ENCODE data around the gene GLIPR1L2. TPM values are rescaled to one million over a fixed set of nuclear protein-coding genes. Genes with fewer than 3 reads are reported as not detected.
A peak's percentile ranks its signal among the peaks of the same experiment; 100 is the strongest.

The GLIPR1L2 gene
- total RNA-seq, 1 donor from 2014 or later, result 0.25 TPM

DNA sequence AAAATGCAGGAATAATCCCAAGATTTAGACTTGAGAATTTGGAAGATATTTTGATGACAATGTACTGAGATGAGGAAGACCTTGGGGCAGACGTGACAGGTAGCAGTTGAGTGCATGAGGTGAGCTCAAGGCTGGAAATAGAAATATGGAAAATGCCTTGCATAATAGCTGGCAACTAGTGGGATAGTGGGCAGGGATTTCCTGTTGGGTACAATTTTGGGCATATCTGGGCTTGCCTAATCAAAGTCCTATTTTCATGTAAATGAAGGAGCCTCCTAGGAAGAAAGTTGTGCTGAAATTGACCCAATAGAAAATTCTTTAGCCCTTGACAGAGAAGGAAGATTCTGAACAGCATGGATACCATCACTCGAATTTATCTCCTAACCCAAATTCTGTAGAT lies 83.2 kb downstream of the GLIPR1L2 start:
- H3K27ac Mint-ChIP-seq (ENCODE audit: unreplicated experiment), result no peak overlapping the region
- H3K9me3 ChIP-seq (ENCODE audit: insufficient read depth, low read depth, low read length), result no peaks in the 10 kb centered on the region
- H3K36me3 Mint-ChIP-seq (ENCODE audit: low read depth, unreplicated experiment), result no peaks in the 10 kb centered on the region
- H3K27me3 Mint-ChIP-seq (ENCODE audit: low read depth, unreplicated experiment), result no peaks in the 10 kb centered on the region
- H3K36me3 ChIP-seq (ENCODE audit: insufficient read depth, low read length), result no peaks in the 10 kb centered on the region
- peaks cover 3% of the 10 kb centered on the region for H3K4me1 Mint-ChIP-seq (ENCODE audit: low read depth, unreplicated experiment)
- H3K4me1 ChIP-seq (ENCODE audit: insufficient read depth, low read length), result no peaks in the 10 kb centered on the region
- no peak overlapping the region for H3K4me2 ChIP-seq (ENCODE audit: low read length)
- no peaks in the 10 kb centered on the region for H4K20me1 ChIP-seq (ENCODE audit: insufficient read depth, low read length)
- TF ChIP-seq, protein P1, sequence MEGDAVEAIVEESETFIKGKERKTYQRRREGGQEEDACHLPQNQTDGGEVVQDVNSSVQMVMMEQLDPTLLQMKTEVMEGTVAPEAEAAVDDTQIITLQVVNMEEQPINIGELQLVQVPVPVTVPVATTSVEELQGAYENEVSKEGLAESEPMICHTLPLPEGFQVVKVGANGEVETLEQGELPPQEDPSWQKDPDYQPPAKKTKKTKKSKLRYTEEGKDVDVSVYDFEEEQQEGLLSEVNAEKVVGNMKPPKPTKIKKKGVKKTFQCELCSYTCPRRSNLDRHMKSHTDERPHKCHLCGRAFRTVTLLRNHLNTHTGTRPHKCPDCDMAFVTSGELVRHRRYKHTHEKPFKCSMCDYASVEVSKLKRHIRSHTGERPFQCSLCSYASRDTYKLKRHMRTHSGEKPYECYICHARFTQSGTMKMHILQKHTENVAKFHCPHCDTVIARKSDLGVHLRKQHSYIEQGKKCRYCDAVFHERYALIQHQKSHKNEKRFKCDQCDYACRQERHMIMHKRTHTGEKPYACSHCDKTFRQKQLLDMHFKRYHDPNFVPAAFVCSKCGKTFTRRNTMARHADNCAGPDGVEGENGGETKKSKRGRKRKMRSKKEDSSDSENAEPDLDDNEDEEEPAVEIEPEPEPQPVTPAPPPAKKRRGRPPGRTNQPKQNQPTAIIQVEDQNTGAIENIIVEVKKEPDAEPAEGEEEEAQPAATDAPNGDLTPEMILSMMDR (IDR thresholded peaks at IDR 0.05; ENCODE audit: insufficient read depth, low read depth, low read length), result no peak
- no peak for TF ChIP-seq EZH2 (IDR thresholded peaks at IDR 0.05; ENCODE audit: insufficient read depth, low read length)
- no peaks in the 10 kb centered on the region for H3K79me2 ChIP-seq (ENCODE audit: insufficient read depth, low read length)
- H3K27me3 ChIP-seq (ENCODE audit: insufficient read depth, low read length), result no peaks in the 10 kb centered on the region
- DNase-seq (ENCODE audit: low read depth) (no peak), FAIRE-seq (no peak)
- H3K27ac ChIP-seq (ENCODE audit: low read depth, low read length), result no peak overlapping the region
- peaks cover 3% of the 10 kb centered on the region for H3K9me3 Mint-ChIP-seq (ENCODE audit: unreplicated experiment)
- H3K4me3 Mint-ChIP-seq (ENCODE audit: unreplicated experiment), result no peak overlapping the region
- H2AFZ ChIP-seq (ENCODE audit: low read depth, low read length), result no peak overlapping the region
- no peak overlapping the region for H3K9ac ChIP-seq (ENCODE audit: low read length)
- H3K4me3 ChIP-seq (ENCODE audit: insufficient read depth, low read depth, low read length), result no peak overlapping the region

- Histone ChIP-seq H3K4me1 (ENCODE audit: insufficient read depth, low read length) (peaks cover 7% of the 10 kb centered on the region), H3K27me3 (ENCODE audit: insufficient read depth, low read length) (no peaks in the 10 kb centered on the region), H2AFZ (ENCODE audit: low read depth, low read length) (no peak overlapping the region), H3K9me3 (ENCODE audit: insufficient read depth, low read depth, low read length) (no peaks in the 10 kb centered on the region), H4K20me1 (ENCODE audit: insufficient read depth, low read length) (no peaks in the 10 kb centered on the region), H3K27ac (ENCODE audit: low read depth, low read length) (no peak overlapping the region), H3K36me3 (ENCODE audit: insufficient read depth, low read length) (no peaks in the 10 kb centered on the region), H3K4me3 (ENCODE audit: insufficient read depth, low read depth, low read length) (no peak overlapping the region), H3K4me2 (ENCODE audit: low read length) (no peak overlapping the region), H3K9ac (ENCODE audit: low read length) (no peak overlapping the region), H3K79me2 (ENCODE audit: insufficient read depth, low read length) (peaks cover 3% of the 10 kb centered on the region)
- H3K4me1 Mint-ChIP-seq (ENCODE audit: low read depth, unreplicated experiment), result peaks cover 13% of the 10 kb centered on the region
- DNase-seq (ENCODE audit: low read depth), result no peak
- H3K9me3 Mint-ChIP-seq (ENCODE audit: unreplicated experiment), result no peaks in the 10 kb centered on the region
- no peaks in the 10 kb centered on the region for H3K36me3 Mint-ChIP-seq (ENCODE audit: low read depth, unreplicated experiment)
- no peak overlapping the region for H3K27ac Mint-ChIP-seq (ENCODE audit: unreplicated experiment)
- H3K4me3 Mint-ChIP-seq (ENCODE audit: unreplicated experiment), result no peak overlapping the region
- no peaks in the 10 kb centered on the region for H3K27me3 Mint-ChIP-seq (ENCODE audit: low read depth, unreplicated experiment)
- no peak for FAIRE-seq
- no peak for TF ChIP-seq EZH2 (IDR thresholded peaks at IDR 0.05; ENCODE audit: insufficient read depth, low read length)
- TF ChIP-seq, protein P1 (IDR thresholded peaks at IDR 0.05; ENCODE audit: insufficient read depth, low read depth, low read length), result no peak
Measured at GRCh38 chr12:75476071-75476470, 85.2 kb downstream of the GLIPR1L2 start.

- H3K36me3 Mint-ChIP-seq (ENCODE audit: low read depth, unreplicated experiment), result no peaks in the 10 kb centered on the region
- no peak overlapping the region for H3K4me2 ChIP-seq (ENCODE audit: low read length)
- no peak for DNase-seq (ENCODE audit: low read depth)
Measured at GRCh38 chr12:75477137-75477536, 86.2 kb downstream of the GLIPR1L2 start.

More at GRCh38 chr12:75477137-75477536, 86.2 kb downstream of the GLIPR1L2 start:
- TF ChIP-seq, protein P1 (IDR thresholded peaks at IDR 0.05; ENCODE audit: insufficient read depth, low read depth, low read length), result no peak
- no peak for TF ChIP-seq EZH2 (IDR thresholded peaks at IDR 0.05; ENCODE audit: insufficient read depth, low read length)
- no peak overlapping the region for H3K4me3 ChIP-seq (ENCODE audit: insufficient read depth, low read depth, low read length)
- peak; percentile 54 for FAIRE-seq
- Mint-ChIP-seq H3K27me3 (ENCODE audit: low read depth, unreplicated experiment) (no peaks in the 10 kb centered on the region), H3K4me3 (ENCODE audit: unreplicated experiment) (no peak overlapping the region), H3K9me3 (ENCODE audit: unreplicated experiment) (no peaks in the 10 kb centered on the region), H3K27ac (ENCODE audit: unreplicated experiment) (no peak overlapping the region), H3K4me1 (ENCODE audit: low read depth, unreplicated experiment) (peaks cover 18% of the 10 kb centered on the region)
- peaks cover 14% of the 10 kb centered on the region for H3K79me2 ChIP-seq (ENCODE audit: insufficient read depth, low read length)
- no peaks in the 10 kb centered on the region for H3K36me3 ChIP-seq (ENCODE audit: insufficient read depth, low read length)
- H3K27ac ChIP-seq (ENCODE audit: low read depth, low read length), result no peak overlapping the region
- peaks cover 2% of the 10 kb centered on the region for H4K20me1 ChIP-seq (ENCODE audit: insufficient read depth, low read length)
- H3K9ac ChIP-seq (ENCODE audit: low read length), result no peak overlapping the region
- H3K27me3 ChIP-seq (ENCODE audit: insufficient read depth, low read length), result no peaks in the 10 kb centered on the region
- peaks cover 7% of the 10 kb centered on the region for H3K4me1 ChIP-seq (ENCODE audit: insufficient read depth, low read length)
- no peak overlapping the region for H2AFZ ChIP-seq (ENCODE audit: low read depth, low read length)
- no peaks in the 10 kb centered on the region for H3K9me3 ChIP-seq (ENCODE audit: insufficient read depth, low read depth, low read length)

Data from astrocyte (in vitro differentiated cells and primary cell).